ENCODE data around the gene TBX1.

The TBX1 gene

DNA sequence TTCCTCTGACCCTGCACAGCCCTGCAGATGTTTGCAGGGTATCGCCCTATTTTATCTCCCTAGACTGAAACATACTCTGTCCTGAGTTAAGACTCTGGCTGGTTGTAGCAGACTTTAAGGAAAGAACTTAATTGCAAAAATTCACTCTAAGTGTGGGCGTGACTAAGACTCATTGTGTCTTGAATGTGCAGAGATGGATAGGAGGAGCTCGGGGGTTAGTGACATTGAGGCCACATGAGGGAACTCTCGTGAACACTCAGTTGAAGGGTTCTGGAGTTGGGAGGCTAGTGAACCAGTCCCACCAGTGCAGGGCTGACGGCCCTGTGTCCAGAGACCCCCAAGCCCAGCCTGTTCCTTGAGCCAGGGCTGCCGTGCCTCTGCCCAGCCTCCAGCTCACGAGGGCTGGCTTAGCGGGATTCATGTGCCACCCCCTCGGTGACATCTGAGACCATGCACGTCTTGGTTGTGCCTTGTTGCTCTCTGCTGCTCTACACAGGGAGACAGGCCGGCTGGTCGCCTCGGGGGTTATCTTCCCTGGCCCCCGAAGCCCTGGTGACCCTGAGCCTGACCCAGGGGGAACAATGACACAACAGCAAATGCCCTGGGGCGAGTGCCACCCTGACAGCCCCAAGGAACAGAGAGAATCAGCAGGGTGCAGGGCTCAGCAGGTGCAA lies 11.4 kb upstream of the TBX1 start:
- TF ChIP-seq CTCF (conservative IDR thresholded peaks at IDR 0.05; ENCODE audit: low read depth), result no peak
- CTCF ChIA-PET, result interaction anchor here (1.0 kb wide), 1 partner anchor 18 kb away, joined by 8 read pairs; no protein-coding TSS in a partner anchor
- DNase-seq (ENCODE audit: low spot score), result no peak
- POLR2A ChIA-PET (ENCODE audit: low non-redundant PET), result no interaction called here
- no peak overlapping the region for H3K27ac ChIP-seq

DNA sequence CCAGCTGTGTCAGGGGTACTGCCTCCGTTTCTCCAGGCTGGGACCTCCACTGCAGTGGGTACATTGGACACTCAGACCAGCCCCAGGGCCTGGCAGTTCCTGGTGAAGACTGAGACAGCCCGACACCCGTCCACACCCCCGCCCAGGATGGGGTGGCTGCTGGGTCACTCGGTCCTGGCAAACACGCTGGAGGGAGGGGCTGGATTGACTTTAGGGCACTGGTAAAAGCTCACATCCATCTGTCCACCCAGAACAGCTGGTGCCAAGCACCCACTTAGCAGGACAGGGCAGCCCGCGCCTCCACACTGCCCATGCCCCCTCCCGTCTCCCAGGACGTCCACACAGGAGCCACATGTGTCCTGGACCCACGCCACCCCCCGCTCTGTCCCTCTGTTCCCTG lies 10.7 kb upstream of the TBX1 start:
- ChIA-PET CTCF (interaction anchor here (0.7 to 1.0 kb wide), 2 partner anchors 19 to 85 kb away, joined by 3 to 8 read pairs; no protein-coding TSS in a partner anchor), POLR2A (ENCODE audit: low non-redundant PET) (no interaction called here)
- TF ChIP-seq CTCF (conservative IDR thresholded peaks at IDR 0.05; ENCODE audit: low read depth), result no peak
- no peak for DNase-seq (ENCODE audit: low spot score)
- no peak overlapping the region for H3K27ac ChIP-seq

GRCh38 chr22:19750507-19751490 lies 9.8 kb upstream of the TBX1 start:
- POLR2A ChIA-PET (ENCODE audit: low non-redundant PET), result no interaction called here
- no peak for DNase-seq (ENCODE audit: low spot score)
- TF ChIP-seq CTCF (conservative IDR thresholded peaks at IDR 0.05; ENCODE audit: low read depth), result no peak
- CTCF ChIA-PET, result interaction anchor here (0.5 to 1.6 kb wide), 4 partner anchors 20 to 84 kb away, joined by 3 to 8 read pairs (median 4); no protein-coding TSS in a partner anchor
- H3K27ac ChIP-seq, result peak overlapping the region; percentile 64

DNA sequence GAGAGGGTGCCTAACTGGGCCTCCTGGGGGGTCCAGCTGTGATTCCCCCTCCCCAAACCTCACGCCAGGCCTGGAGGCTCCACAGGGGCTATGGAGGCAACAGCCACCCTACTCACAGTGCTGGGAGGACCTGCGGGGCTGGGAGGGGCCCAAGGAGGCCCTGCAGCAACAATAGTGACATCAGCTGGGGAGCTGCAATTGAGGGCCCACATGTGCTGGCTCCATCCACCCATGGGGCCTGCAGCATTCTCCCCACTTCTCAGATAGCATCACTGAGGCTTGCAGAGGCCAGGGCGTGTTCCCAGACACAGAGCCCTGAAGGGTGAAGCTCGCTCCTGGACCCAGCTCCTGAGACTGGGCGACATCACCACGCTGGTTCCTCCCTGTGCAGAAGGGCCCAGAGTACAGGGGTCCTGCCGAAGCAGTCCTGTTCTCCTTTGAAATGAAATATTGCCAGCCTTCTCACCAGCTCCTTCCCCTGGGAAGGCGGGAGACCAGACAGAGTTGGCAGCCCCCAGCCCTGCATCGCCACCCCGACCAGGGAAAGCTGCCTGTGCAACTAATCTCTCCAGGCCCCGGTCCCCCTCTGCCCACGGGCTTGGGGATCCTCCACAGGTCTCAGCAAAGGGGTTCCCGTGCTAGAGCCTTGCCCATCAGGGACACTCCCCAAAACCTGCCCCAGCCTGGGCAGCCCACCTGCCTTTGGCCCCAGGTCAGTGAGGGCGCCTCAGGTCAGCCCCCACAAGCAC lies 8.9 kb upstream of the TBX1 start:
- ChIA-PET CTCF (interaction anchor here (1.6 kb wide), 1 partner anchor 21 kb away, joined by 5 read pairs; no protein-coding TSS in a partner anchor), POLR2A (ENCODE audit: low non-redundant PET) (no interaction called here)
- H3K27ac ChIP-seq, result peak overlapping the region; percentile 64
- DNase-seq (ENCODE audit: low spot score), result no peak
- TF ChIP-seq CTCF (conservative IDR thresholded peaks at IDR 0.05; ENCODE audit: low read depth), result no peak

- POLR2A ChIA-PET (ENCODE audit: low non-redundant PET), result no interaction called here
Observed at GRCh38 chr22:19753090-19753842, 7.3 kb upstream of the TBX1 start.

More at GRCh38 chr22:19753090-19753842, 7.3 kb upstream of the TBX1 start:
- CTCF ChIA-PET, result interaction anchor here (0.6 to 1.3 kb wide), 2 partner anchors 18 to 22 kb away, joined by 3 to 6 read pairs; no protein-coding TSS in a partner anchor
- H3K27ac ChIP-seq, result no peak overlapping the region
- no peak for DNase-seq (ENCODE audit: low spot score)
- TF ChIP-seq CTCF (conservative IDR thresholded peaks at IDR 0.05; ENCODE audit: low read depth), result no peak

Measured in RWPE1 (cell line).